HG02981 (cell line): ENCODE results near the gene HUNK.

Source experiments
- ATAC-seq: cut with Tn5 transposase; IDR thresholded peaks from one replicate; pipeline ENCODE4 v1.9.1; 2021; ENCODE audit warnings: mild to moderate bottlenecking, moderate library complexity; ENCODE audit not compliant: unreplicated experiment

HUNK gene

DNA sequence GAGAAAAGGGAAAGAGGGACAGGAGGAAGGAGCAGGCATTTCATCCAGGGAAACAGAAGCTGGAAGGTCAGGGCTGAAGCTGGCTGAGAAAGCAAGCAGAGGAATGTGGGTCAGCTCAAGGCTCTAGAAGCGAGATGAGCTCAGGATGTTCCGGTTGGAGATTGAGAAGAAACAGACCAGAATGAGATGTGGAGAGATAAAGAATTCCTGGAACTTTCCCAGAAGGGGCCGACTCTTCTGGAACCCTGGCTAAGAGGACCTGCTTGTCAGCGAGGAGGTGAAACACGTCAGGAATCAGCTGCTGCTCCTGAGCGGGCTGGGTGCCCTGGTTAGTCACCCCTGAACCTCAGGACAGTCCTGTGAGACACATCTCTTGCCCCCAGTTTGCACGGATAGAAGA is 75.9 kb downstream of the HUNK start:
- ATAC-seq: no peak

DNA sequence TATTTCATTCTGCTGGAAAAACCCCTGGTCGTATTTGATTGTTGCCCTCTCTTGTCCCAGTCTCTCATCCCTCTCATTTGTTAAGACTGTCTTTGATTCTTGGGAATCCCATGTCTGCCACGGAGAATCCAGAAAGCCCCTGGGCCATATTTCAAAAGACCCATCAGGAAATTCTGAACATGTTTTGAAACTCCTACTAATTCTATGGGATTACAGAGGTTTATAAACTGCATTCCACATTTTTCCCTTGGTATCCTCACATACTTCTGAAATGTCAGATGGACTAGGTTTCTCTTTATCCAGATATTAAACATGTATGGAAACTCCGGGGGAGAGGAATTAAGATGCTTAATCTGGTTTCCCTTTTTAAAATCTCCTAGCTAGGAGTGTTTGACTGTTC is 80.0 kb downstream of the HUNK start:
- no peak for ATAC-seq

DNA sequence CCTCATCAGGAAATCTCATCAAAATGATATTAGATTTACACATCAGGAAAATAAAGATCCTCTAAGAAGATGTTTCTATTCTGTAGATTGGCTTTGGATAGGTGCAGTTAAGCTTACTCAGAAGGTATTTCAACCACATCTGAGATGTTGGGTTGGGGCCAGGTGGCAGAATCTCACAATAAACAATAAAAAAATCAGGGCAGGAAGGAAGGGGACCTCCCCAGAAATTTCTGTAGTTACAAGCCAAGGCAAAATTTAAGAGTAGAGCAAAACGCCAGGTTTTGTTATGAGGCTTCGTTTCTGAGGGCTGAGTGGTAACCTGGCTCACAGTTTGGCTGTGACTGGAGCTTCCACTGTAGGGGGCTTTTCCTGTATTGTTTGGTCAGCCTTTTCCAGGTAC is 84.8 kb downstream of the HUNK start:
- ATAC-seq: no peak

DNA sequence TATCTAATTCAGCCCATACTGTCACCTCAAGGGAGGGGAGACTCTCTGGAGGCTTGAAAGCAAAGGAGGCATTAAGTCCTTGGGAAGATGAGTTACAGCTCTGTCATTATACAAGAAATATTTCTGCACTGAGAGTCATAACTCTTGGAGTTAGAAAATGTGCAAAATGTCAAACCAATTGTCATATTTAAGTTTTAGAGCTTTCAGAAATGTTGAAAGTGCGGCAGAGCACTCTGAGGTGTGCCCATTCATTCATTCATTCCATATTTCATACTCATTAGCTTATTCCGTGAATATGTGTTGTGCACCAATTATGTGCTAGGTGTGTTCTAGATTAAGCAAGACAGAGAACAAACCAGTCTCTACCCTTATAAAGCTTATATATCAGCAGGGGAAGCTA is 87.1 kb downstream of the HUNK start:
- ATAC-seq: no peak

DNA sequence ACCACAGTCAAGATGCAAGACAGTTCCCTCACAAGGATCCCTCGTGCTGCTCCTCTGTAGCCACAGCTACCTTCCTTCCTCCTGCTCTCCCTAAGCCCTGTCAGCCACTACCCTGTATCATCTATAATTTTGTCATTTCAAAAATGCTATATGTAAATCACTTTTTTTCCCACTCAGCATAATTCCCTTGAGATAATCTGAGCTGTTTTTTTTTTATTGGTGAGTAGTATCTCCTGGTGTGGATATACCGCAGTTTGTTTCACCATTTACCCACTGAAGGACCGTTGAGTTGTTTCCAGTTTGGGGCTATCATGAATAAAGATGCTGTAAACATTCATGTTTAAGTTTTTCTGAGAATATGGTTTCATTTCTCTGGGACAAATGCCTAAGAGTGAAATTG is 88.2 kb downstream of the HUNK start:
- no peak for ATAC-seq

DNA sequence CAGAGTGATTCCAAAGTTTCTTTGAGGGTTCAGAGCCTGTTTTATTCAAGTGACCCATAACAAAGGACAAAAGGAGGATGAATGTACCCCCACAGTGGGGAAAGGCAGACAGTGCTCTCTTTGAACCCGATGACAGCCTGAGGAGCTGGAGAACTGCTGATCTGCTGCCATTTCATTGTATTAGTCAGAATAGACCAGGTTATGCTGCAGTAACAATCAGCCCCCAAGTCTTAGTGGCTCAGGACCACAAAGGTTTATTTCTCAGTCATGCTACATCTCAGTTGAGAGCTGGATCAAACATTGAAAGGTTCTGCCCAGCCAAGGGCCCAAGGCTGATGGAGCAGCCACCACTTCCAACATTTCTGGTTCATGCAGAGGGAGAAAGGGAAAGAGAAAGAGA is 88.9 kb downstream of the HUNK start:
- ATAC-seq: no peak

DNA sequence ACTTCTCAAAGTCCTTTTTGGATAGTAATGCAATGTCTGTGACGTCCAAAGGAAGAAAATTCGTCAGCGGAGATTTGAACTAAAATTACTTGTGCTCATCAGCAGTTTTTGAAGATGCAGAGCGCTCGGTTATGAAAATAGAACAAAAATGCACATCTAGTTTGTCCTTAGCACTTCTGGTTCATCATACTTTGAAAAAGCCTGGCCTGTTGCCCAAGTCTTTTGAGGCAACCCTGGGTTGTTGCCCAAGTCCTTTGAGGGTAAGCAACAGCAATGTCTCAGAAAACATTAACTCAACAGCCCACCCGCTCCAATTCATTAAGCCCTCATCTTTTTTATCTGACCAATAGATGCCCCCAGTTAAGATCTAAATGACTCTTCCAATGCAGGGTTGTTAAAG is 91.9 kb downstream of the HUNK start:
- ATAC-seq: no peak

DNA sequence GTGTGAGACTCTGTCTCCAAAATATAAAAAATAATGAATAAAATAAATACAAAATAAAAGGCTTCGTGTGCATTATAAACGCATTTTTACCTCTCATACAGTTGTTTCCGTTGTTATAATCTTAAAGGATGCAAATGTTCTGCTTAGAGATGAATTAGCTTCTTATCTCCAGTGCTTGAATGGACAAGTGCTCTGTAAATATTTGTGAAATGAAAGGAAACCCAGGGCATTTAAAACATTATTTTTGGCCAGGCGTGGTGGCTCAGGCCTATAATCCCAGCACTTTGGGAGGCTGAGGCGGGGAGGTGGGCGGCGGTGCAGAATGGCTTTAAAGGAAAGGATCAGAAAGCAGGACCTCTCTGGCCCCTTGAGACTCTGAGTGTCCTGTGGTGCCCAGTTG is 94.5 kb downstream of the HUNK start:
- ATAC-seq: no peak

DNA sequence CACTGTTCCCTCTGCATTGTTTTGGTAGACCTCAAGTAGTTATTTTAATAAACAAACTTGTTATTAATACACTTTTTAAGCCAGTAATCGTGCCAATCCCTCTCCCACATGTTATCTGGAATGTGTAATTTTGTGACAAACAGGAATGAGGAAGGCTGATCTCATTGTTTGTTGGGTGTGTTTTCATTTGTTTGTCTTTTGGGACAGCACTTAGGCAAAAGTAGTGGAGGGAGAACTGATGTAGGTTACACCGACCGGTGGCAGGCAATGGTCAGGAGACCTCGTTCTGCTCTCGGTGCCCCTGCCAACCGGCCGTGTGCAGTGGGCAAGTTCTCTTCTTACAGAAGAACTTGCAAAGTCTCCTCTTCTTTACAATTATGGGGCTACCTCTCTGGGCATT is 99.8 kb downstream of the HUNK start:
- ATAC-seq: no peak

DNA sequence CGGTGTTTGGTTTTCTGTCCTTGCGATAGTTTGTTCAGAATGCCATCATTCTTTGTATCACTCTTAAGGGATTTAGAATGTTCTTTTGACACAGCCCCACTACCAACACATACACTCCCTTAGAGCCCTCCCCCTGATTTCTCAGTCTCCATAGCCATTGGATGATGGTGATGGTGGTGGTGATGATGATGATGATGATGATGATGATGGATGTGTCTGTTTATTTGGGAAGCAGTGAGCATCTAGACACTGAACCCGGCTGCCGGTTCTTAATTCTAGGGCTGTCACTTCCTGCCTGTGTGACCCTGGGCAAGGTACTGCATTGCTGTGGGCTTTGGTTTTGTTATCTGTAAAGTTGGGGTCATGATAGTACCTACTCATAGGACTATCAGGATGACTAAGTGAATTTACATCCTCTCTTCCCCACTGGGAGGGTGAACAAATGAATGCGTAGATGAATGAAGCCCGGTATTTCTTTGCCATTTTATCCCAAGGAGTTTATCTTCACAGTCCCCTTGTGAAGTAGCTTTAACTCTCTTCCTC is 100.7 kb downstream of the HUNK start:
- ATAC-seq: no peak

DNA sequence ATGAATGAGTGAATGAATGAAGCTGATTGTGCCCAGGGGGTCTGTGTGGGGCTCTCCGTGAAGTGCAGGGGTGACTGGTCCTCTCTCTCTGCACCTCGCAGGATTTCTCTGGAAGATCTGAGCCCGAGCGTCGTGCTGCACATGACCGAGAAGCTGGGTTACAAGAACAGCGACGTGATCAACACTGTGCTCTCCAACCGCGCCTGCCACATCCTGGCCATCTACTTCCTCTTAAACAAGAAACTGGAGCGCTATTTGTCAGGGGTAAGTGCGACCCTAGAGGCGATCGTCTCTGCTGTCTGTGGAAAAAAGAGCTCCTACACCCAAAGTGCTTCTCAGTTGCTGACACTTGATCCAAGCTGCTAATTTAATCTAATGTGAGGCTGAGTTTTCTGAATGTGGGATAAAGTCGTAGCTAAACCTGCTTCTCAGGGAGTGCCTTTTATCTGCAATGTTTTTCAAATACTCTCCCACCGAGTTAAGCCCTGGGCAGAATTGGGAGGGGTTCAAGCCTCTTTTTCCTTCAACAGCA is 101.7 kb downstream of the HUNK start:
- ATAC-seq: no peak

DNA sequence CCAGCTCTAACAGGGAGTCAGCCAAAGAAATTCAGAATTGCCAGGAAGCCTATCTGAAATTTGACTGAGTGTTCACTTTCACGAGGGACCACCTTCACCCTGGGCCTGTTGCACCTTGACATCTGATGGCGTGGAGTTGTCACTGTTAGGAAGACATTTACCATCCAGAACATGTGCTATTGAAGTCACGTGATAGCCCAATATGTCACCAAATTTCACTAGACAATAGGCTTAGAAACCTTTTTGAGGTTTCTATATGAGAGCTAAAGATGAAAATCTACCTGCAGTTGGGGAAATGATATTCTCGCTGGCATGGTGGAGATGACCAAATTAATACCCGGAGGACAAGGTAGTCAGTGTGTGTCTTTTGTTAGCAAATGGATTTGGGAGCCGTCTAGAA is 102.7 kb downstream of the HUNK start:
- ATAC-seq: no peak

DNA sequence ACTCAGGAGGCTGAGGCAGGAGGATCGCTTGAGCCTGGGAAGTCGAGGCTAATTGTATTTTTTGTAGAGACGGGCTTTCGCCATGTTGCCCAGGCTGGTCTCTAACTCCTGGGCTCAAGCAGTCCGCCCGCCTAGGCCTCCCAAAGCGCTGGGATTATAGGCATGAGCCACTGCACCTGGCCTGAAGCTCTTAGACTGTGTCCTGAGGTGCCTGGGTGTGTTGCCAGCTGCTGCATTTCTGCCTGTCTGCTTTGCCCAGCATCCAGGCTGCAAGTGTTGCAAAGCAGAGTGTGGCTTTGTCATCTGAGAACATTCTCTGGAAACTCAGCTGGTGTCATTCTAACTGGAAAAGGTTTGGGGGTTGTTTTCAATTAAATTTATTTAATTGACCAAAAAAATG is 105.0 kb downstream of the HUNK start:
- no peak for ATAC-seq

DNA sequence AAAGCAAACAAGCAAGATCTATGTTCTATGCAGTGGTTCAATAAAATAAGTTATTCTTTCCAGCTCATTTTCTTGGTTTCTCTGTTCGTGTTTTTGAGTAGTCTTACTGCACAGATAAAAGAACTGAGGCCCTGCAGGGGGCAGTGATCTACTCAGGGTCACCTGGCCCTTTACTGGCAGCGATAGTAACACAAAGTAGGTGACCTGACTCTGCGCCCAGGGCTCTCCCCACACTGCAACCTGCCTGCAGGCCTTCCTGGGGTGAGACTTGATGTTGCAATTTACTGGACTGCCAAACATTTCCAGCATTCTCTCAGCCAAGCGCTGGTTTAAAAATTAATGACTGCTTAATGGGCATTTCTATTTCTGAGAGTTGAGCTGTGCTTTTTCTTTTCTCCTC is 110.3 kb downstream of the HUNK start:
- no peak for ATAC-seq

DNA sequence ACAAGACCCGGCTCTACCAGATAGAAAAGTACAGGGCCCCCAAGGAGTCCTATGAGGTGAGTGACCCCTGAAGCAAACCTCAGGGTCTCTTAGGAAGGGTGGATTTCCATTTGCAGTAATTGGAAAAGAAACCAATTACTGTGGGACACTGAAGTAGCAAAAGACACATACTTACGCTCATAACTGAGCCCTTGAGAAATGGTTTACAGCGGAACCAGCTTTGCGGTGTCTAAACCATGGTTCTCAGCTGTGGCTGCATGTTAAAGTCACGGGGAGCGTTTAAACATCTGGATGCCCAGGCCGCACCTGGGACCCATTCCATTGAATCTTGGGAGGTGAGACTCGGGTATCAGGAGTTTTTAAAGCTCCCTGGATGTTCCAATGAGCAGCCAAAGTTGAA is 110.7 kb downstream of the HUNK start:
- ATAC-seq: no peak

DNA sequence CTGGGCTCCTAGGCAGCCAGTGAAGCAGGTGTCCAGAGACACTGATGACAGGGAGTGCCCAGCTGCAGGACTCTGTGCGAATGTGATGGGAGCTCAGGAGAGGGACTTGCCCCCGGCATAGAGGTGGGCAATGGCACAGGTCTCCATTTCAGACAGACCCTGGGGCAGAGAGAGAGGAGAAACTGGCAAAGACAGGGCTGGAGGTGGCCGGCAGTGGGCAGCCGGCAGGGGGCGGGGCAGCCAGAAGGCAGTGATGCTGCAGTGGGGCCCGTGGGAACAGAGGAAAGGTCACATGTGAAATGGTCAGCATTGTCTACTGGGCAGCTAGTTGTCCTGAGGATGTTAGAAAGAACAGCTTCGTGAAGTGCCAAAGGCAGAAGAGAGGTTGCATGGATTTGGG is 112.6 kb downstream of the HUNK start:
- ATAC-seq: no peak

DNA sequence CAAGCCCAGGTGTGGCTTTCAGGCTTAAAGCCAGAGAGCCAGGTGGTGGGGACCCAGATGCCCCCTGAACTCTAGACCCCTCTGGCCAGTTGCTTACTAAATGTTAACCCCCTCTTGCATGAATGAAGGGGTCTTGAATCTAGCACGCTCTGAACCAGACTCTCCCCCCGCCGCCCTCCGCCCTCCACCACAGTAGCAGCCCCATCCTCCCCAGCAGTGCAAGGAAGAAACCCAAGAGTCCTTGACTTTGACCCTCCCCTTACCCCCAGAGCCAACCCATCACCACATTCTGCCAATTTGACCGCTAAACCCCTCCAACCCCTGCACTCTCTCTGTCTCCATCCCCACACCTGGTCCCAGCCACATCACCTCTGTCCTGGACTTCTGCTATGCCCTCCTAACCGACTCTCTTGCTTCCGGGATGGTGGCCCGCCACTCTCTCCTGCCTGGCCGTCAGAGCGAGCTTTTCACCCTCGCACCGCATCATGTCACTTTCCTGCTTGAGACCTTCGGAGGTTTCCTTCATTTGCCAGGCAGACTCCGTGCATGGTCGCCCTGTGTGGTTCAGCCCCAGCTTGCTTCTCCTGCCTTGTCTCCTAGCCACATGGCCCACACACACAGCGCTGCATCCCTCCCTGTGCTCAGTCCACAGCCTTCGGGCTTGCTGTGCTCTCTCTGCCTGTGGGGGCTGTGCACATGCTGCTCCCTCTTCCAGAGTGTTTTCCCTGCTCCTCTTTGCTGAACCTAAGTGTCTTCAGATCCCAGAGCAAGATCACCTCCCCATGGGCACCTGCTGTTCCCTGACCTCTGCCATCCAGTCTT is 113.4 kb downstream of the HUNK start:
- no peak for ATAC-seq

DNA sequence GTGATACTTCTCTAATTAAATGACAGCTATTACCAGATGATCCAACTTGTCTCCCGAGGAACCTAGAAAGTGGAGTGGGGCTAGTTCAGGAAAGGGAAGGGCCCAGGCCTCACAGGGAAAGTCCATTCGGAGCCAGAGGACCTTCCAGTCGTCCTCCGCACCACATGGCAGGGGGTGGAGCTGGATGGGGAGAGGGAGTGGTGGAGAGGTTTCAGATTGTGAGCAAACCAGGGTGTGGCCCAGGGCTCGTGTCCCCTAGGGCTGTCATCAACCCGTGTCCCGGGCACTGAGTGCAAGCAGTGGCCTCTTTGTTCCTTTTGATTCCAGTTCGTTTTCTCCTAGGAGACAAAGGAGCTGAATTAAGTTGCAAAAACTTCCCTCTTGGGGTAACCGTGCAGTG is 114.9 kb downstream of the HUNK start:
- ATAC-seq: no peak

DNA sequence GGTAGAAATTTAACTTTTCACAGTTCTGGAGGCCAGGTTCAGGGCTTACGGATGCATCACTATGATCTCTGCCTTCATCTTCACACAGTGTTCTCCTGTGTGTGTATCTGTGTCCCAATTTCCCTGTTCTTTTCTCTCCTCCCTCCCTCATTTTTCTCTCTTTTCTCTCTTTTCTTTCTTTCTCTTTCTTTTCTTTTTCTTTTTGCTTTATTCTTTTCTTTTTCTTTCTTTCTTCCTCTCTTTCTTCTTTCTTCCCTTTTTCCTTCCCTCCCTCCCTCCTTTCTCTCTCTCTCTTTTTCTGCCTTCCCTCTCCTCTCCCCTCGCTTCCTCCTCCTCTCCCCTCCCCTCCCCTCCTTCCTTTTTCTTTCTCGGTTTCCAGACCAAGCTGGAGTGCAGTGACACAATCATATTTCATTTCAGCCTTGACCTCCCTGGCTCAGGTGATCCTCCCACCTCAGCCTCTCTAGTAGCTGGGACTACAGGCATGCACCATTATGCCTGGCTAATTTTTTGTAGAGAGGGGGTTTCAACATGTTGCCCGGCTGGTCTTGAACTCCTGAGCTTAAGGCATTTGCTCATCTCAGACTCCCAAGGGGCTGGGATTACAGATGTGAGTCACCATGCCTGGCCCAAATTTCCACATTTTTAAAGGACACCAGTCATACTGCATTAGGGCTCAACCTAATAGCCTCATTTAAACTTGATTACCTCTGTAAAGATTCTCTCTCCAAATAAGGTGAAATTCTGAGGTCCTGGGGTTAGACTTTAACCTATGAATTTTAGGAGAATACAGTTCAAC is 115.9 kb downstream of the HUNK start:
- ATAC-seq: no peak

DNA sequence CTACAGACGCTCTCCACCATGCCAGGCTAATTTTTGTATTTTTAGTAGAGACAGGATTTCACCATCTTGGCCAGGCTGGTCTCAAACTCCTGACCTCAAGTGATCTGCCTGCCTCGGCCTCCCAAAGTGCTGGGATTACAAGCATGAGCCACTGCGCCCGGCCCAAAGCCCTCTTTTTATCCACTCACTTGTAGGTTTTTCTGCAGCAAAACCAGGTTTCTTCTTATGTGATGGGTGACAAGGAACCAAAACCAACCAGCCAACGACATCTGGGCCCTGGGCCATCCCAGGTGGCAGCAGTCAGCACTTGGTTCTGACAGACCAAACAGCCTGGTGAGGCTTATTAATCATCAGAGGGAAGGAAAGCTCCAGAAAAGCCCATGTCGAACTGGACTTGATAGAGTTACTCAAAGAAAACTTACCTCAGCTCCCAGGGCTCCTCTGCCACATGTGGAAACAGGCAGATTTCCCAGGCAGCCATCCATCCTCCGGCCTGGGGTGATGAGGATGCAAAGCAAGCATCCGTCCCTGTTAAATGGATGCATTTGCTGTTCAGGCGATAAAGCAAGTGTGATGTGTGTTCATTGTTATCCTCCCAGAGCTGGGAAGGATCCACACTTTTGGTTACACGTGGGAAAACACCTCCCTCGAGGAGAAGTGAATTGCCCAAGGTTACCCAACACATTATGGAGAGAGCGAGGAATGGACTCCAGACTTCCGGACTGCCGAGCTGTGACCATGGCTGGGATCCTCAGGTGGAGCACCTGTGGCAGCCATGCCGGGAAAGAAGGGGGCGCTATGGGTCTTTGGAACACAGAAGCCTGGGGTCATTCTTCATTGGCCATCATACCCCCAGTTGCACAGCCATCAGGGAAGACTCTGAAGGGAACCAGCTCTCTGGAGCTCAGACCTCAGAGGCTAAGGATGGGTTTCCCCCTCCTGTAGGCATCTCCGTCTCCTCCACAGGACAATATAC is 118.8 kb downstream of the HUNK start:
- ATAC-seq: no peak

DNA sequence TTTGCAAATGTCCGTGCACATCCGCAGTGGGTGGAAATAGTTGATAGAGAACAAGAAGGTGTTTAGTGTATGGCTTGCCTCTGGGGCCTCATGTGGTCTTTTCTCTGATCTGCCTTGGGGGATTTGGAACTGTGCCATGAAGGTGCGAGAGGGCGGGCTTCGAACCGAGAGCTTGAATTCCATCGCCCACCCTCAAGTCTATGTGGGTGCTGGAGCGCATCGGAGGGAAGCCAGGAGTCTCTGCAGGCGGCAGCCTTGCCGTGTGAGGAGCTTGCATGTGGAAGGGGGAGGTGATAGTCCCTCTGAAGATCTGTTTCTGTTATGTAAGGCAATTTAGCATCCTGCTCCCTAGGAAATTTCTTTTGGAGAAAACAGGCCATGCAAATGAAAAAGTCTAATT is 119.6 kb downstream of the HUNK start:
- no peak for ATAC-seq
